T-helper 22 cell (primary cell): Measurements from ENCODE around the gene CHMP1A.
"Not testable (repeated sequence)": the region's sequence is repeated elsewhere in the genome, so short reads cannot be mapped to it uniquely, and the experiment has no call there.

Experiments used
- DNase-seq: peaks from one replicate; pipeline ENCODE4 v3.0.0-alpha.2; 2020; ENCODE audit warnings: low read depth

CHMP1A gene

DNA sequence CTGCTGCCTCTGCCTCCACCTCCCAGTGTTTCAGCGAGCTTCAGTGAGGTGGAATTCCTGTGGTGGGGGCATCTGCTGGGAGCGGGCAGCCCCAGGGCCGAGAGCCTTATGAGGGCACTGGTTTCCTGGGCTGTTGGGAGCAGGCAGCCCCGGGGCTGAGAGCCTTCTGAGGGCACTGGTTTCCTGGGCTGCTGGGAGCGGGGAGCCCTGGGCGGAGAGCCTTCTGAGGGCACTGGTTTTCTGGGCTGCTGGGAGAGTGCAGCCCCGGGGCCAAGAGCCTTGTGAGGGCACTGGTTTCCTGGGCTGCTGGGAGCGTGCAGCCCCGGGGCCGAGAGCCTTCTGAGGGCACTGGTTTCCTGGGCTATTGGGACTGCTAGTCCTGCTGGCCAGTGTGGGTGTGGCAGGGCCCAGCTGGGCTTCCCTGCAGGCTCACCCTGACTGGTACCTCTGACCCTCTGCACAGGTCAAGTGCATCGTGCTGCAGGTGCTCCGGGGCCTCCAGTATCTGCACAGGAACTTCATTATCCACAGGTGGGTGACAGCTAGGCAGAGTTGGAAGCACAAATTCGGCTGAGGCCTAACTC is 34.6 kb upstream of the CHMP1A start:
- DNase-seq: no peak

DNA sequence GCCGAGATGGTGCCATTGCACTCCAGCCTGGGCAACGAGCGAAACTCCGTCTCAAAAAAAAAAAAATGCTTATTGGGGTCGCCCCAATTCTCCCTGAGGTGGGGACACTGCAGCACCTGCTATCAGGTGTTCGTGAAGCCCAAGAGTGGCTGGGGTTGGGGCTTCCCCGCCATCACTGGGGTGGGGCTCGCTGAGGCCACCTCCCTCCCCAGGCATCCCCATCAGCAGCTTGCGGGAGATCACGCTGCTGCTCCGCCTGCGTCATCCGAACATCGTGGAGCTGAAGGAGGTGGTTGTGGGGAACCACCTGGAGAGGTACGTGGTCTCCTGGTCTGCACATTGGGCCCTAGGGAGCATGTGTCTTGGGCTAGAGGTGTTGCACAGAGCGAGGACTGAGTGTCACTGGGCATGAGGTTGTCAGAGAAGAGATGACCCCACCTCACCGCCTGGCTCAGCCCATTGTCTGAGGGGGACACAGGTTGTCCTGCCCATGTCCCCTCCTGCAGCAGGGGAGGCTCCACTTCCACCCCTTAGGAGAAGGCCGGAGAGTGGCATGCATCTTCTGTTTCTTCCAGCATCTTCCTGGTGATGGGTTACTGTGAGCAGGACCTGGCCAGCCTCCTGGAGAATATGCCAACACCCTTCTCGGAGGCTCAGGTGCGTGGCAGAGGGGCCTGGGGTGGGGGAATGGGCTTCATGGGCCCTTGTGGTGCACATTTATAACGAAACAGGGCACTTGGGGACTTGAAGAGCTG is 33.9 kb upstream of the CHMP1A start:
- DNase-seq: no peak

DNA sequence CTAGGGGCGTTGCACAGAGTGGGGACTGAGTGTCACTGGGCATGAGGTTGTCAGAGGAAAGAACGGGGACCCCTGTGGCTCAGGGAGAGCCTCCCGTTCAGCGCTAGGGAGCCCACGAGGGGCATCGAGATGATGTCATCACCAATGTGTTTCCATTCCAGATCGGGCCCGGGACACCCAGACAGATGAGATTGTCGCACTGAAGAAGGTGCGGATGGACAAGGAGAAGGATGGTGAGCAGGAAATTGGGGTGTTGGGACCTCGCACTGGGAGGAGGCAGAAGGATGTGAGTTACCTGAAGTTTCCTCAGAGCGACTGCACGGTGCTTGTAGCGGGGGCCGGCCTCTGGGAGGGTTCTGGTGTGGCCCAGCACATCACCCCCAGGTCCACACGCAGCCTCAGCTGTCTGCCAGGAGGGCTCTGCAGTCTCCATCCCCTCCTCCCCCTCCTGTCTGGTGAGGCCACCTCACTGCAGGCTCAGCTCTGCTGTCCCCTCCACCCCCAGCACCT is 32.9 kb upstream of the CHMP1A start:
- no peak for DNase-seq

DNA sequence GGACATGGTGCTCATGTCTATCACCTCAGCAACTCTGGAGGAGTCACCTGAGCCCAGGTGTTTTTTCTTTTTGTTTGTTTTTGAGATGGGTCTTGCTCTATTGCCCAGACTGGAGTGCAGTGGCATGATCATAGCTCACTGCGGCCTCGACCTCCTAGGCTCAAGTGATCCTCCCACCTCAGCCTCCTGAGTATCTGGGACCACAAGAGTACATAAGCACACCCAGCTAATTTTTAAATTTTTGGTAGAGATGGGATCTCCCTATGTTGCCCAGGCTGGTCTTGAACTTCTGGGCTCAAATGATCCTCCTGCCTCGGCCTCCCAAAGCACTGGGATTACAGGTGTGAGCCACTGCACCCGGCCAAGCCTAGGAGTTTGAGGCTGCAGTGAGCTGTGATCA is 32.1 kb upstream of the CHMP1A start:
- DNase-seq: not testable (repeated sequence)

DNA sequence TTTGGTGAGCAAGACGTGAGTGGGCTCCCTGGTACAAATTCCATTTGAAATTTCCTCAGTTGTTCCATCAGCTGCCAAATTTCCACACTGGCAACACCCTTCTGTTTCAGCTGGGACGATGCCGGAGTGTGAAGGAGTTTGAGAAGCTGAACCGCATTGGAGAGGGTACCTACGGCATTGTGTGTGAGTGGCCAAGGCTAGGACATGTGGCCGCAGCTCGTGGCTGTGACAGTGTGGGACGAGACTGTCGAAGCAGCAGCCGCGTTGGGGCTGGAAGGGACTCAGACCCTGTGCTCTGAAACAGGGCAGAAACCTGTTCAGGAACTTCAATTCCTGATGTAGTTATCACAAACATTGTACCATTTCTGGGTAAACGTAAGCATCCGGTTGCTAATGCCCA is 31.6 kb upstream of the CHMP1A start:
- DNase-seq: no peak

DNA sequence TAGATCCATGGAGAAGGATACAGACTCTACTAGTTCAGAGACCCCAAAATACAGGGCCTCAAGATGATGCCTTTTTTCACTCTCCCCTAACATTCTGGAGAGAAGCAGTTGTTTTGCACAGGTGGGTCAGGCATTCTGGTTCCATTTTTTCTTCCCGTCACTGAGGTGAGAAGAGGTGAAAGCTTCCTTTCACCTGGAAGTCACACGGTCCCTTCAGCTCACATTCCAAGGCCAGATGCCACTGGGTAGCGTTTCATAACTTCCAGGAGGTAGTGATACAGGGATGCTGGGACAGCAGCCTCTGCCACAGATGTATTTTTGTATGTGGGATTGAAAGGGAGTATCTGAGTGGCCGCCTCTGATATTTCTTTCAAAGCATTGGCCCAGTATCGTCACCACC is 30.9 kb upstream of the CHMP1A start:
- DNase-seq: no peak

DNA sequence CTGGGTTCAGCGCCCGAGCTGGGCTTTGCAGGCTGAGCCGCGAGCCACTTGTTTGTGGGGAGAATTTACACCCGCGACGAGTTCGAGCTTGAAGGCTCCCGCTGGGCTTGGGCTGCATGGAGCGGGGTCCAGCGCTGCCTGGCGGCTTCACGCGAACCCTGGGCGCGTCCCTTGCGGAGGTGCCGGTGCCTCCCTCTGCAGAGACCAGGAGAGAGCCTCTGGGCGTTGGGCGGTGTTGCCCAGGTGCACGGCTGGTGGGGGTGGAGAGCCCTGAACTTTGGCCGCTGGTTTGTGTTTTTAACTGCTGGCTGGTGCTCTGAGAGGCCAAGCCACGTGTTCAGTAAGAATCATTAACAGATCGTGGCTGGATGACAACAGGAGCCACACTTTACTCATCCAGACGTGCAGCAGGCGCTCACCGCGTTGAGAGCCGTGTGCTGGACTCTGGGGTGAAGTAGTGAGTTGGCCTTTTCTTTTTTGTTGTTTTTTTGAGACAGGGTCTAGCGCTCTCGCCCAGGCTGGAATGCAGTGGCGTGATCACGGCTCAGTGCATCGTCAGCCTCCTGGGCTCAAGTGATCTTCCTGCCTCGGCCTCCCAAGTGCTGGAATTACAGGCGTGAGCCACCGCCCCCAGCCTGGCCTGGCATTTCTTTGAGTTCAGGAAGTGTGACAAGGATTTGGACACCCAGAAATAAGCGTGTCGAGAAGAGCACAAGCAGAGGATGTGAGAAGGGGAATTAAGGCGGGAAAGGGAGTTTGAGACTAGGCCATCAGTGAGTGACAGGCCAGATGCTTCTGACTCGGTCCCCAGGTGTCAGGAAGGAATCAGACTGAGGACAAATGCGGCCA is 29.8 kb upstream of the CHMP1A start:
- DNase-seq: no peak

DNA sequence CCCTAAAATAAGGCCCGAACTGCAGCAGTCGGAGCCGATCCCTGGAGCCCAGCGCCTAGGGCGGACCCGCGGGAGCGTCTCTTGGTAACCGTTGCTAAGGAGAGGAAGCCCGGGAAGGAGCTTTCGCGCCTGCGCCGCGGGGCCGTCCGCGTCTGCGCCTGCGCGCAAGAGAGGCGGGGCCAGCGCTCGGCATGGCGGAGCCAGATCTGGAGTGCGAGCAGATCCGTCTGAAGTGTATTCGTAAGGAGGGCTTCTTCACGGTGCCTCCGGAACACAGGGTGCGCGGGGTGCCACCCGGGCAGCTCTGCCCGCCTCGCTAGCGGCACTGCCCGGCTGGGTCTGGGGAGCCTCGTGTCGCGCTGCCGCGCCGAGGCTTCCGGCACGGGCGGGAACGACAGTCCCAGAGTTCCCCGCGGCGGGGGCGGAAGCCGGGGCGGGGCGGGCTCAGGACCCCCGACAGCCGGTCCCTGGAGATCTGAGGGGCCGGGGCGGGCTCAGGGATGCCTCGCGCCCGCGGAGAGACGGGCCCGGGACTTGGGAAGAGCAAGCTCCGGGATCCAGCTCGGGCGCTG is 29.1 kb upstream of the CHMP1A start, which contains the start of gene CDK10:
TSS of gene CDK10 (plus strand) at position 170 of the 572 bp plus-strand sequence. CDS start at position 192, 22 bp downstream.
- DNase-seq: peak; percentile 74

DNA sequence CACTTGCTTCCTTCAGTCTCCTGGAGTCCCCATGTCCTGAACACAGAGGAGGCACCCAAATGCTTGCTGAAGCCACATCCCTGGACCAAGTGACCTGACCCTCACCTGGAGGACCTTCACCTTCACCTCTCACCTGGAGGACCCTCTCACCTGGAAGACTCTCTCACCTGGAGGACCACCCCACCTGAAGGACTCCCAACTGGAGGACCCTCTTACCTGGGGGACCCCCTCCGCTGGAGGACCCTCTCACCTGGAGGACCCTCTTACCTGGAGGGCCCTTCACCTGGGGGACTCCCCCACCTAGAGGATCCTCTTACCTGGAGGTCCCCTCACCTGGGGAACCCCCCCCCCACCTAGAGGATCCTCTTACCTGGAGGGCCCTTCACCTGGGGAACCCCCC is 28.4 kb upstream of the CHMP1A start:
- no peak for DNase-seq

DNA sequence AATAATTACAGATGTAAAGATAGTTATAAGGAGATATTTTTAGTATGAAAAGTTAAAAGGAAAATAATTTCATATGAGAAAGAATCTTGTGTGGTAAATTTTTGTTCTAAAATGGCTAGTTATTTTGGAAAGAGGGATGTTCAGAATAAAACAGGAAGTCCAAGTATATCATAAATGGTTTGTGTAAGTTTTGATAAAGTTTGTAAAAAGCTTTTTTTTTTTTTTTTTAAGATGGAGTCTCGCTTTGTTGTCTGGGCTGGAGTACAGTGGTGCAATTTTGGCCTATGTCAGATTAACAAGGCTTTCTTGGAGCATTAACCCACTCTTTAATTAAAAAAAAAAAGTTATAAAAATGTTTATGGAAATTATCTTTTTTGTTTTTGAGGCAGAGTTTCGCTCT is 20.8 kb upstream of the CHMP1A start:
- no peak for DNase-seq

DNA sequence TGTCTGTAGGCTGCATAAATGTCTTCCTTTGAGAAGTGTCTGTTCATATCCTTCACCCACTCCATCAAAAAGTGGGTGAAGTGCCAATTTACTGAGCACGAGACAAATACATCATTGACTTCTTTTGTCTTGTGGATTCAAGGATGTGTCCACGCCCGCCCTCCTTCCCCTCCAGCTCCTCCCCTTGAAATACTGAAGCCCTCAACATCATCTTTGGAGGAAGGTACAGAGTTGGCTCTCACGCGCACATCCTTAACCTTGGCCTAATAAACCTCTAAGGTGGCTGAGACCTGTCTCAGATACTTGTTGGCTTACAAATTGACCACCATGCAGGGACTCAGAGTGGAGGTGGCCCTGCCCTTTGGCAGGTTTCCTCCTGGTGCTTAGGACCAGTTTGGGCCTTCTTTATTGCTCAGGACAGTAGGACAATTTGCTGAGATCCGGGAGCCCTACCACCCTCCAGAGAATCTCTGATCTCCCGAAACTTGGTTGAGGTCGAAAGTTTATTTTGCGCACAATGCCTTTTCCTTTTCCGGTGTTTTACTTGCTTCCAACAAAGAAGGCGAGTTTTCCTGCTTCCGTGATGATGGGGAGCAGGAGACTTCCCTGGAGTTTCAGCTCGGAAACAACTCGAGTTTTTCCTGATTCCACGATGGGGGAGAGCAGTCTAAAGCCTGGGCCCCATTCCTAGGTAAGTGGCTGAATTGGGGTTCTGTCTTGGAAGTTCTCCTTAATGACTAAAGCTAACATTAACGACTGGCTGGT is 14.9 kb upstream of the CHMP1A start:
- no peak for DNase-seq

DNA sequence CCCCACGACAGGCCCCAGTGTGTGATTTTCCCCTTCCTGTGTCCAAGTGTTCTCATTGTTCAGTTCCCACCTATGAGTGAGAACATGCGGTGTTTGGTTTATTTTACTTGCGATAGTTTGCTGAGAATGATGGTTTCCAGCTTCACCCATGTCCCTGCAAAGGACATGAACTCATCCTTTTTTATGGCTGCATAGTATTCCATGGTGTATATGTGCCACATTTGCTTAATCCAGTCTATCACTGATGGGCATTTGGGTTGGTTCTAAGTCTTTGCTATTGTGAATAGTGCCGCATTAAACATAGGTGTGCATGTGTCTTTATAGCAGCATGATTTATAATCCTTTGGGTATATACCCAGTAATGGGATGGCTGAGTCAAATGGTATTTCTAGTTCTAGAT is 14.1 kb upstream of the CHMP1A start:
- DNase-seq: not testable (repeated sequence)

DNA sequence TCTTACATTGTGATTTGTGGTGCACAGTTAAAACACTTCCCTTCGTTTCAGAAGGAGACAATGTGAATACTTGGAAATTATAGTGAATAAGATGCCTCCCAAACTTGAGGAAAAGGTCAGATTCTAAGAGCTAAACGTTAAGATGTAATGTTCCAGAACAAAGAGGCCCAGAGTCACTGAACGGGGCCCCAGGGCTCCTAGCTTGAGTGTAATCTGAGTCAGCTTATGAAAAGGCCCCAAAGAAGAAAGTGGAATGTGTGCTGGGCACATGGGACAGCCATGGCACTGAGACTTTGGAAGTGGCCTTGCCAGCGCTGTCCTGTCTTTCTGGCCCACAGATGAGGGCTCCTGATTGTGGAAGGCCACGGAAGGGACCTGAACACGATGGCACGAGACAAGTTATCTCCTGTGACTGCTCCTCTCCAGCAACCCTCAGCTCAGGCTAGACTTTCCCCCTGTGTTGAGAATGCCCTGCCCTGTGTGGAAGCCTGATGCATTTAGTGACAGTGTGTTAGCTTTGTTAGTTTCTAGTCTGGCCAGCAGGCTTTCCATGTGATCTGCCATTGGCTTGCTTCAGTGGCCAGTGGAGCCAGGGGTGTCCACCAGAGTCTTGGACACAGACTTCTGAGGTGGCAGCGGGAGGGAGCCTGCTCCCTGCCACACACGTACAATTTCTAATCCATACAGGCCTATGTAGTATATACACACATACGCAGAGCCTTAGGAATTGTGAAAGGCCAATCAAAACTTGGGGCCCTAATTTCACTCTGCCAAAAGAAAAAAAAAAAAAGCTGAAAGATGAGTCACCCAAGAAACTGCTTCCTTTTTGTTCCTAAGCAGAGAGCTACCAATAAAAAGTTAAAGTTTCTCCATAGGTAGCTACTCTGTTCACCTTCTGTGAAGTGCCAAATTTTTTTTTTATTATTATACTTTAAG is 13.3 kb upstream of the CHMP1A start:
- DNase-seq: no peak

DNA sequence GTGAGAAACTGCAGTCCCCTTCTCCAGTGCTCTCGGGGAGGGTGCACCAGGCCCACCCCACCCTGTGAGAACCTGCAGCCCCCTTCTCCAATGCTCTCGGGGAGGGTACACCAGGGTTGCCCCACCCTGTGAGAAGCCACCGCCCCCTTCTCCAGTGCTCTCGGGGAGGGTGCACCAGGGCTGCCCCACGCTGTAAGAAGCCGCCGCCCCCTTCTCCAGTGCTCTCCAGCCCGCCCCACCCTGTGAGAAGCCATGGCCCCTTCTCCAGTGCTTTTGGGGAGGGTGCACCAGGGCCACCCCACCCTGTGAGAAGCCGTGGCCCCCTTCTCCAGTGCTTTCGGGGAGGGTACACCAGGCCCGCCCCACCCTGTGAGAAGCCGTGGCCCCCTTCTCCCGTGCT is 12.2 kb upstream of the CHMP1A start:
- DNase-seq: no peak

DNA sequence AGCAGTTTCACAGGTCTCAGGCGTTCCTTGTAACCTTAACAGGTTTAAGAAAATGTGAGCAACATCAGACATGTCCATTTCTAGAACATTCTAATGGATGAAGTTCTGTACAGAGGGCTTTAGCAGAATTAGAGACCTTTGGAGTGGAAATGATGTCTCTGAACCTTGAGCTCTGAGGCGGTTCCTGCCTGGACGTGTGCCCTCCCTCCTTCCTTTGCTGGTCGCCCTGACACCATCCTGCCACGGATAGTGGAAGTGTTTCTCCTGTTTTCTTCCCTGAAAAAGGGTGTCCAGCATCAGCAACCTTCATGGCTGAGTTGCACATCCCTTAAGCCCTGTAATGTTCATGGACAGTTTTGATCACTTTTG is 11.3 kb upstream of the CHMP1A start:
- no peak for DNase-seq

DNA sequence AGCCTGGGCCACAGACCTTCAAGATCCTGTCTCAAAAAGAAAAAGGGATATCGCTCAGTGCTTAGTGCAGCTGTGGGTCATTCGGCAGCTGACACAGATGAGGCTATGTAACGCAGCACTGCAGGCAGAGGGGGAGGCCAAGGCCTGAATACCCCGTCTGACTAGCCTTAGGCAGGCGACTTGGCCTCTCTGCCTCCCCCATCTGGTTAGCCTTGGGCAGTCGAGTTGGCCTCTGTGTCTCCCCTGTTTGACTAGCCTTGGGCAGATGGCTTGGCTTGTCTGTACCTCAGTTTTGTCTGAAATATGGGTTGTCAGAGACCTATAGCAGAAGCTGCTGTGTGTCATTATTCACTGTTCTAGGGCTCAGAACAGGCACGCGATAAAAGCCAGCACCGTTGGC is 10.1 kb upstream of the CHMP1A start:
- no peak for DNase-seq

DNA sequence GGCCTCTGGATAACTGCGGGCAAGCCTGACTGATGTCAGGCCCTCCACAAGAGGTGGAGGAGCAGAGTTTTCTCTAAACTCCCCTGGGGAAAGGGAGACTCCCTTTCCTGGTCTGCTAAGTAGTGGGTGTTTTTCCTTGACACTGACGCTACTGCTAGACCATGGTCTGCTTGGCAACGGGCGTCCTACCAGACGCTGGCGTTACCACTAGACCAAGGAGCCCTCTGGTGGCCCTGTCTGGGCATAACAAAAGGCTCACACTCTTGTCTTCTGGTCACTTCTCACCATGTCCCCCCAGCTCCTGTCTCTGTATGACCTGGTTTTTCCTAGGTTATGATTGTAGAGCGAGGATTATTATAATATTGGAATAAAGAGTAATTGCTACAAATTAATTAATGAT is 9.5 kb upstream of the CHMP1A start:
- DNase-seq: not testable (repeated sequence)

DNA sequence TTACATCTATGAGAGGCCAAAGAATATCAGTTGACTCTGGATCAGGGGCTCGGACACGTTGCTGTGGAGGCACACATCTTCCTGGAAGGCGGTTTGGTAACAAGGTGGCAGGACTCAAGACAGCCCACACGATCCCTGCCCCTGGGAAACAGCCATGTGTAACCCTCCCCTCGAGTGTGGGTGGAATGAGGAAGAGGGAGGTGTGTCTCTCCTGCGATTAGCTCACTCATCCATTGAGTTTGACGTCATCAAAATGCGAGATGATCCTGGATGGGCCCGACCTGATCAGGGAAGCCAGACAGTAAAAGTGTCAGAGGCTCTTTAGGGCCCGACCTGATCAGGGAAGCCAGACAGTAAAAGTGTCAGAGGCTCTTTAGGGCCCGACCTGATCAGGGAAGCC is 6.7 kb upstream of the CHMP1A start:
- not testable (repeated sequence) for DNase-seq

DNA sequence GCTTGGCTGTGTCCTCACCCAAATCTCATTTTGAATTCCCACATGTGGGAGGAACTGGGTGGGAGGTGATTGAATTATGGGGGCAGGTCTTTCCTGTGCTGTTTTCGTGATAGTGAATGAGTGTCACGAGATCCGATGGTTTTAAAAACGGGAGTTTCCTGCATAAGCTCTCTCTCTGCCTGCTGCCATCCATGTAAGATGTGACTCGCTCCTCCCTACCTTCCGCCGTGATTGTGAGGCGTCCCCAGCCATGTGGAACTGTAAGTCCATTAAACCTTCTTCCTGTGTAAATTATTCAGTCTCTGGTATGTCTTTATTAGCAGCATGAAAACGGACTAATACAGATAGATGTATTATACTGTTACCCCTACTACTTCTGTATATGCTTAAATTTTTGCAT is 3.7 kb upstream of the CHMP1A start:
- DNase-seq: no peak

DNA sequence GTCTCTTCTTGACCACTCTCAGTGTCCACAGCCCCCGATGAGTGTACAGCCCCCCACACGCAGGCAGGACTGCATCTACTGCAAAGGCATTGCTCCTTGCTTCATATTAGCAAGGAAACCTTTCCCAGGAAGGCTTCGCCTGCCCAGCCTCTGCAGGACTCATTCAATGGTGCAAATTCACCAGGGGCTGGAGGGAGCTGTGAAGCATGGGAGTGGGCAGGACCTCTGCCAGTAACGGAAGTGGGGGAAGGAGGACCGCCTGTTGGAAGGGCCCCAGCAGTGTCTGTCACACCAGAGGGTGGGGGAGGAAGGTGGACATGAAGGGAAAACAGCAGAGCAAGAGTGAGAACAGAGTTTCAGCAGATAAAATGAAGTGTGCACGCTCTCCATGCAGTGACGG is 2.6 kb upstream of the CHMP1A start:
- no peak for DNase-seq
